BLaER1 (cell line): Measurements from ENCODE around the gene RFFL.
A peak's percentile ranks its signal among the peaks of the same experiment; 100 is the strongest.
"Not testable (repeated sequence)": the region's sequence is repeated elsewhere in the genome, so short reads cannot be mapped to it uniquely, and the experiment has no call there.

Experiments
- H3K27ac ChIP-seq: shearing (Covaris generic); formaldehyde crosslinking; 2 replicates; pipeline ENCODE4 v1.8.1; 2022
- H3K27me3 ChIP-seq: shearing (Covaris generic); formaldehyde crosslinking; 2 replicates; pipeline ENCODE4 v1.8.1; 2022
- H3K36me3 ChIP-seq: shearing (Covaris generic); formaldehyde crosslinking; 2 replicates; pipeline ENCODE4 v1.8.1; 2022
- H3K4me1 ChIP-seq: shearing (Covaris generic); formaldehyde crosslinking; 2 replicates; pipeline ENCODE4 v1.8.1; 2022
- H3K4me2 ChIP-seq: shearing (Covaris generic); formaldehyde crosslinking; 2 replicates; pipeline ENCODE4 v1.8.1; 2022
- H3K4me3 ChIP-seq: shearing (Covaris generic); formaldehyde crosslinking; 2 replicates; pipeline ENCODE4 v1.8.1; 2022
- H3K9ac ChIP-seq: shearing (Covaris generic); formaldehyde crosslinking; 2 replicates; pipeline ENCODE4 v1.8.1; 2022
- H3K9me3 ChIP-seq: shearing (Covaris generic); formaldehyde crosslinking; 2 replicates; pipeline ENCODE4 v1.8.1; 2022
- H4K20me1 ChIP-seq: shearing (Covaris generic); formaldehyde crosslinking; 2 replicates; pipeline ENCODE4 v1.8.1; 2022
- Cebpa-rat ChIP-seq: shearing (Covaris generic); IDR thresholded peaks from 2 replicates; pipeline ENCODE4 v1.8.1; 2022

The RFFL gene, protein sequence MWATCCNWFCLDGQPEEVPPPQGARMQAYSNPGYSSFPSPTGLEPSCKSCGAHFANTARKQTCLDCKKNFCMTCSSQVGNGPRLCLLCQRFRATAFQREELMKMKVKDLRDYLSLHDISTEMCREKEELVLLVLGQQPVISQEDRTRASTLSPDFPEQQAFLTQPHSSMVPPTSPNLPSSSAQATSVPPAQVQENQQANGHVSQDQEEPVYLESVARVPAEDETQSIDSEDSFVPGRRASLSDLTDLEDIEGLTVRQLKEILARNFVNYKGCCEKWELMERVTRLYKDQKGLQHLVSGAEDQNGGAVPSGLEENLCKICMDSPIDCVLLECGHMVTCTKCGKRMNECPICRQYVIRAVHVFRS

DNA sequence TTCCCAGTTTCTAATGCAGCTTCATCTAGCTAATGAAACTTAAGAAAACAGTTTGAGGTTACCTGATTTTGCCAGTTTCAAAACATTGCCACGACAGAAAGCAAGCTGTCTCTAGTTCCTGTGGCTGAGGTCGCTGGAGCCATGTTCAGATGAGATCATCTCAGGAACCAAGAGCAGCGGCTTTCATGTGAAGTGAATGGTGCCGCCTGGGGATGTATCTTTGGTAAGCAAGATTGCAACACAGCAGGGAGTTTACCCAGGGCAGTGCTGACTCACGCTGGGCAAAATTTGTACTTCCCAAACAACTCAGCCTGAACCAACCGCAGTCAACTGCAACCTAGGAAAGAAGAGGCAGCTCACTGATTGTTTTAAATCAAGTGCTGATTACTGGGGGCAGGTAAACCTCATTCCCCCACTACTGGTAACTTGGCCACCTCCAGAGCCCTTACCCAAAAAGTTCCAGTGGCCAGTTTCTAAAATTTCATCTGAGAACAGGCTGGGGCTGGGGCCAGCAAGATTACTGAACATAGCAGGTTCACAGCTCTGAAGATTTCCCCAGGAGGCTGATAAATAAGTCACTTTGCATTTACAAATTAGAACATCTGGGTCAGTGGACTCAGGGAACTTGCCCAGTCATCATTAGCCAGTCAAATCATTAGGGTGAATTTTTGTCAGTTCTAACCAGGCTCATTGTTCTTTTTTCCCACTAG, at the start of gene RFFL:
RFFL (minus strand) TSS at position 194 of the 710 bp plus-strand sequence. CDS start 37,154 bp downstream, outside the sequence.
- peak within 1 kb of the TSS; percentile 70 for H3K4me2 ChIP-seq
- H3K9me3 ChIP-seq: no peaks in the 10 kb centered on the region
- no peaks in the 10 kb centered on the region for H3K27me3 ChIP-seq
- peaks cover 31% of the 10 kb centered on the region for H3K4me1 ChIP-seq
- H4K20me1 ChIP-seq: 0 out of 2 replicates have a peak, but pooled peaks cover 6% of the 10 kb centered on the region
- peak within 1 kb of the TSS; percentile 79 for H3K27ac ChIP-seq
- H3K9ac ChIP-seq: peak within 1 kb of the TSS; percentile 52; the same call in 1 of the 2 replicates
- TF ChIP-seq Cebpa-rat: peak; percentile 99
- 0 out of 2 replicates have a peak, but pooled peaks cover 4% of the 10 kb centered on the region for H3K36me3 ChIP-seq
- peak within 1 kb of the TSS; percentile 28; the same call in 1 of the 2 replicates for H3K4me3 ChIP-seq

DNA sequence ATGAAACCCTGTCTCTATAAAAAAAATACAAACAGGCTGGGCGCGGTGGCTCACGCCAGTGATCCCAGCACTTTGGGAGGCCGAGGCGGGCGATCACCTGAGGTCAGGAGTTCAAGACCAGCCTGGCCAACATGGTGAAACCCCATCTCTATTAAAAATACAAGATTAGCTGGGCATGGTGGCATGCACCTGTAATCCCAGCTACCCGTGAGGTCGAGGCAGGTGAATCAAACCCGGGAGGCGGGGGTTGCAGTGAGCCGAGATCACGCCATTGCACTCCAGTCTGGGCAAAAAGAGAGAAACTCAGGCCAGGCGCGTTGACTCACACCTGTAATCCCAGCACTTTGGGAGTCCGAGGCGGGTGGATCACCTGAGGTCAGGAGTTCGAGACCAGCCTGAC, 47.3 kb upstream of the RFFL start:
- peaks cover 39% of the 10 kb centered on the region for H3K36me3 ChIP-seq

DNA sequence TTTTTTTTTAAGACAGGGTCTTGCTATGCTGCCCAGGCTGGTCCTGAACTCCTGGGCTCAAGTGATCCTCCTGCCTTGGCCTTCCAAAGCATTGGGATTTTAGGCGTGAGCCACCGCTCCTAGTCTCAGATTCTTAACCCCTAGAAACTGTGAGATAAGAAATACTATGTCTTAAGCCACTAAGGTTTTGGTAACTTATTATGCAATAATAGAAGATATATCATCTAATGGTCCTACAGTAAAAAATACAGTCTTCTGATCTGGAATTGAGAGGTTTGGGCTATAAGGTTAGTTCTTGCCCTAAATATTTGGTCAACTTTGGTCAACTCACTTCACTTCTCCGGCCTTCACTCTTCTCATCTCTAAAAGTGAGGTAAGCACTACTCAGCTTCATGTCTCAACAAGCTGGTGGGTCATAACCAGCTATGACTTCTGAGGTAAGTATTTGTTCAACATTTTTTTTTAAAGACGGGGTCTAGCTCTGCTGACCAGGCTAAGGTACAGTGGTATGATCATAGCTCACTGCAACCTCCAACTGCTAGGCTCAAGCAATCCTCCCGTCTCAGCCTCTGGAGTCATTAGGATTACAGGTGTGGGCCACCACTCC, 41.4 kb upstream of the RFFL start:
- 0 out of 2 replicates have a peak, but pooled peaks cover 6% of the 10 kb centered on the region for H4K20me1 ChIP-seq
- no peaks in the 10 kb centered on the region for H3K9me3 ChIP-seq
- H3K27ac ChIP-seq: no peak overlapping the region
- peaks cover 79% of the 10 kb centered on the region for H3K36me3 ChIP-seq
- no peak overlapping the region for H3K4me3 ChIP-seq
- no peak for TF ChIP-seq Cebpa-rat
- H3K9ac ChIP-seq: no peak overlapping the region
- no peaks in the 10 kb centered on the region for H3K4me1 ChIP-seq
- no peak overlapping the region for H3K4me2 ChIP-seq
- H3K27me3 ChIP-seq: no peaks in the 10 kb centered on the region

More for the DNA sequence above, 47.3 kb upstream of the RFFL start:
- not testable (repeated sequence) for H3K4me2 ChIP-seq, H3K27me3 ChIP-seq, H3K4me1 ChIP-seq, H3K4me3 ChIP-seq, H3K9me3 ChIP-seq, H3K9ac ChIP-seq, H3K27ac ChIP-seq
- H4K20me1 ChIP-seq: 0 out of 2 replicates have a peak, but pooled peaks cover 11% of the 10 kb centered on the region

DNA sequence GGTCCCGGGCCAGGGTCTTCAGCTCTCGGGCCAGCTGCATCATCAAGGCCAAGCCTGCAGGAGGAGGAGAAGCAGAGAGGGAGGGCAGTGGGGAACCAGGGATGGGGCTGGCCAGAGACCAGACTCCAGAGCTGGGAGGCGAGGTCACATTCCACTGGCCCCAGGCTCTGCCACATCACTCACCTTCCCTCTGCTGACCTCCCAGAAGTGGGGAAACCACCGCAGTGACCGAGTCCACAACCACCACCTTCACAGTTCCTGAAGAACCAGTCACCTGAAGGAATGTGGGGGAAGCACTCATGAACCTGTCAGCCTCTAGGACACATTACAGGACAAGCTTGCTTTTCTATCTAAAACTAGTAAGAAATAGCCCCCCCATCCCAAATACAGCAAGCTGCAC, 39.8 kb upstream of the RFFL start:
- Histone ChIP-seq H3K4me3 (no peak overlapping the region), H3K27me3 (no peaks in the 10 kb centered on the region), H3K9me3 (no peaks in the 10 kb centered on the region), H3K4me1 (peaks cover 5% of the 10 kb centered on the region; the same call in 1 of the 2 replicates), H4K20me1 (0 out of 2 replicates have a peak, but pooled peaks cover 6% of the 10 kb centered on the region), H3K4me2 (no peak overlapping the region), H3K27ac (no peak overlapping the region), H3K36me3 (peaks cover 94% of the 10 kb centered on the region), H3K9ac (no peak overlapping the region)
- TF ChIP-seq Cebpa-rat: no peak

DNA sequence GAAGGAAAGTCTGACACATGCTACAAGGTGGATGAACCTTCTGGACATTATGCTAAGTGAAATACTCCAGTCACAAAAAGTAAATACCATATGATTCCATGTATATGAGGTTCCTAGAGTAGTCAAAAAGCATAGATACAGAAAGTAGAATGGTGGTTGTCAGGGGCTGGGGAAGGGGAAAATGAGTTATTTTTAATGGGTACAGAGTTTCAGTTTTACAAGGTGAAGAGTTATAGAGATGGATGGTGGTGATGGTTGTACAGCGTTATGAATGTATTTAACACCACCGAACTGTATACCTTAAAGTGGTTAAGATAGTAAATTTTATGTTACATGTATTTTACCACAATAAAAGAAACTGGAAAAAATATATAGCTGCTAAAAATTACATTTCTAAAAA, 38.2 kb upstream of the RFFL start:
- no peaks in the 10 kb centered on the region for H3K9me3 ChIP-seq
- peaks cover 93% of the 10 kb centered on the region for H3K36me3 ChIP-seq
- peaks cover 6% of the 10 kb centered on the region; the same call in 1 of the 2 replicates for H3K4me1 ChIP-seq
- H3K4me3 ChIP-seq: no peak overlapping the region
- TF ChIP-seq Cebpa-rat: no peak
- H3K27me3 ChIP-seq: no peaks in the 10 kb centered on the region
- no peak overlapping the region for H3K4me2 ChIP-seq
- no peak overlapping the region for H3K27ac ChIP-seq
- no peak overlapping the region for H3K9ac ChIP-seq
- no peaks in the 10 kb centered on the region for H4K20me1 ChIP-seq

DNA sequence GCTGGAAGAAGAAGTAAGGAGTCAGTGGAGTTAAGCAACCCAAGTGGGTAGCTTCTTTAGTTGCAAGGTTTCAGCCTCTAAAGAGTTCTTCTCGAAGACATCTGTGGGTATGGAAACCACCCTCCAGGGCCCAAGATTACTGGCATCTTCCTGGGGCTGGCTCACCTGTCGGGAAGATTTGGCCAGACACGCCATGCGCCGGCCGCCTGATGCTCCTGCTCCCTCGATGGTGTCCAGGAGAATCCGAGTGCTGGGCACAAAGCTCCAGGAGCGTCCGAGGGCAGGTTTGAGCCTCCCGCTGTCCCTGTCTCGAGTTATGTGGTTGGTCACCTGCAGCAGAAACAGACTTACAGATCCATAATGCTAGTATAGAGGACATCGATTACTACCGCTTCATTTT, 37.5 kb upstream of the RFFL start:
- H3K4me2 ChIP-seq: no peak overlapping the region
- peaks cover 6% of the 10 kb centered on the region; the same call in 1 of the 2 replicates for H3K4me1 ChIP-seq
- no peak overlapping the region for H3K4me3 ChIP-seq
- no peak for TF ChIP-seq Cebpa-rat
- no peaks in the 10 kb centered on the region for H4K20me1 ChIP-seq
- no peaks in the 10 kb centered on the region for H3K27me3 ChIP-seq
- no peak overlapping the region for H3K27ac ChIP-seq
- H3K36me3 ChIP-seq: peaks cover 92% of the 10 kb centered on the region
- H3K9me3 ChIP-seq: no peaks in the 10 kb centered on the region
- H3K9ac ChIP-seq: no peak overlapping the region

DNA sequence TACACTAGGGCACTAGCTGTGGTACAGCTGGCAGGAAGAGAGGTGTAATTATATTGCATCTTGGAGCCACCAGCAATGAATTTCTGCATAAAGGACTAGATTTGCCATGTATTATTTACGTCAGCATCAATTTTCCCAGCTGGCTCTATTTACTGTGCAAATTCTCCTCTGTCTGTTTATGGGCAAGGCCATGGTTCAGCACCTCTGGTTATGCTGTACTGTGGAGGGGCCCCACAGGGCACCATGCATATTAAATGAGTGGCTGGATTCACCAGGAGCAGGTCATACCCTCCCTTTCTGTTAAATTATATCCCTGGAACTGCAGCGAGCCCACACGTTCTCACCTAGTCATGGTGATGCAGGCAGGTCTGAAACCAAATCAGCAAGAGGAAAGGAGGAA, 36.4 kb upstream of the RFFL start:
- Histone ChIP-seq H4K20me1 (no peaks in the 10 kb centered on the region), H3K4me1 (peaks cover 6% of the 10 kb centered on the region; the same call in 1 of the 2 replicates), H3K9me3 (no peaks in the 10 kb centered on the region), H3K36me3 (peaks cover 81% of the 10 kb centered on the region), H3K4me3 (no peak overlapping the region), H3K9ac (no peak overlapping the region), H3K27ac (no peak overlapping the region), H3K4me2 (no peak overlapping the region), H3K27me3 (no peaks in the 10 kb centered on the region)
- TF ChIP-seq Cebpa-rat: no peak

DNA sequence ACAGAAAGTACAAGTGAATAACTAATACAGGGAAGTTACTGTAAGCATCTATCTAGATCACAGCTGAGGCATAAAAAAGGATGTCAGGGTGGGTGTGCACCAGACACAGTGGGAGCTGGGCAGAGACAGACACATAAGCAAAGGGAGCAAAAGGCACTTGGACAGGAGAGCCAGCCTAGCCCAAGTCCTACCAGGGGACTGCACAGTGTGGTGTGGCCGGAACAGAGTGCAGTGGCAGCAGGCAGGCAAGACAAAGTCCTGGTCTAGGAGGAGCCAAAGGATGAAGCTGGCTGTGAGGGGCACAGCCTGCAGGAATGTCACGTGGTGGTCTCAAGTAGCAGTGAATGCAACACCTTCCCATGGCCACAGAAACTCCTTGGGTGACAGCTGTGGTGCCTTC, 34.3 kb upstream of the RFFL start:
- H3K4me1 ChIP-seq: peaks cover 6% of the 10 kb centered on the region; the same call in 1 of the 2 replicates
- no peak overlapping the region for H3K9ac ChIP-seq
- H4K20me1 ChIP-seq: no peaks in the 10 kb centered on the region
- no peak overlapping the region for H3K4me3 ChIP-seq
- no peaks in the 10 kb centered on the region for H3K9me3 ChIP-seq
- no peaks in the 10 kb centered on the region for H3K27me3 ChIP-seq
- H3K27ac ChIP-seq: no peak overlapping the region
- H3K36me3 ChIP-seq: peaks cover 60% of the 10 kb centered on the region
- TF ChIP-seq Cebpa-rat: no peak
- H3K4me2 ChIP-seq: no peak overlapping the region

DNA sequence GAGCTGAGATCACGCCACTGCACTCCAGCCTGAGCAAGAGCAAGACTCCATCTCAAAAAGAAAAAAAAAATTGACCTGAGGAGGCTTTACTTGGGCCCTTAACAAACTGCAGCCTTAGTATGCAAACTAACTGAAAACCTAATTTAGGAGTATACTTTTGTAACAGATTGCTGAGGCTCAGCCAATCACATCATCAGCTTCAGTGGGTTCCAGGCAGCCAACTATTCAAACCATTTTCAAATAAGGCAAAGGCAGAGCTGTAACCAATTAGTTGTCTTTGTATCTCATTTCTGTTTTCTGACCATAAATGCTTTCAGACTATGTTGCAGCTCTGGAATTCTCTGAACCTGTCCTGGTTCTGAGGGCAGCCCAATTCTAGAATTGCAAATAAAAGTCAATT, 32.2 kb upstream of the RFFL start:
- Histone ChIP-seq H3K4me2 (no peak overlapping the region), H3K9me3 (no peaks in the 10 kb centered on the region), H4K20me1 (no peaks in the 10 kb centered on the region), H3K27me3 (no peaks in the 10 kb centered on the region), H3K36me3 (peaks cover 43% of the 10 kb centered on the region), H3K4me1 (peaks cover 6% of the 10 kb centered on the region; the same call in 1 of the 2 replicates), H3K27ac (no peak overlapping the region), H3K4me3 (no peak overlapping the region), H3K9ac (no peak overlapping the region)
- TF ChIP-seq Cebpa-rat: no peak
